HT1080 (cell line): ENCODE data around the gene POGLUT3. TPM values are rescaled to one million over a fixed set of nuclear protein-coding genes. Genes with fewer than 3 reads are reported as not detected.

ENCODE experiments used
- total RNA-seq: library from RNA; depleted of rRNA; stranded (reverse); fragments of >200 nt; shearing (Covaris generic); gene quantifications from 2 replicates; pipeline ENCODE4 v1.2.3, GENCODE V29; 2014; rRNA removed

Gene POGLUT3
- total RNA-seq, 1 experiment from 2014 or later, result 40.0 TPM

Other genes with a start within 250 kb of the POGLUT3 start
- gene C11orf65, start 30.9 kb downstream of the POGLUT3 start, total RNA-seq, result not detected in 2 replicates
- 1.2 and 1.7 TPM in 2 replicates for gene EXPH5, start 95.4 kb upstream of the POGLUT3 start, total RNA-seq
- 30.3 and 45.0 TPM in 2 replicates for gene DDX10, start 166.7 kb upstream of the POGLUT3 start, total RNA-seq